Activated CD8-positive, alpha-beta memory T cell treated with anti-CD3 and anti-CD28 coated beads, Interleukin-2, amount 50 U/mL, for 24 hours (primary cell): Measurements from ENCODE around the gene WDR5.

Experiments
- DNase-seq: peaks from one replicate; pipeline ENCODE4 v3.0.0-alpha.2; 2020; ENCODE audit errors: extremely low read depth

WDR5 gene

DNA sequence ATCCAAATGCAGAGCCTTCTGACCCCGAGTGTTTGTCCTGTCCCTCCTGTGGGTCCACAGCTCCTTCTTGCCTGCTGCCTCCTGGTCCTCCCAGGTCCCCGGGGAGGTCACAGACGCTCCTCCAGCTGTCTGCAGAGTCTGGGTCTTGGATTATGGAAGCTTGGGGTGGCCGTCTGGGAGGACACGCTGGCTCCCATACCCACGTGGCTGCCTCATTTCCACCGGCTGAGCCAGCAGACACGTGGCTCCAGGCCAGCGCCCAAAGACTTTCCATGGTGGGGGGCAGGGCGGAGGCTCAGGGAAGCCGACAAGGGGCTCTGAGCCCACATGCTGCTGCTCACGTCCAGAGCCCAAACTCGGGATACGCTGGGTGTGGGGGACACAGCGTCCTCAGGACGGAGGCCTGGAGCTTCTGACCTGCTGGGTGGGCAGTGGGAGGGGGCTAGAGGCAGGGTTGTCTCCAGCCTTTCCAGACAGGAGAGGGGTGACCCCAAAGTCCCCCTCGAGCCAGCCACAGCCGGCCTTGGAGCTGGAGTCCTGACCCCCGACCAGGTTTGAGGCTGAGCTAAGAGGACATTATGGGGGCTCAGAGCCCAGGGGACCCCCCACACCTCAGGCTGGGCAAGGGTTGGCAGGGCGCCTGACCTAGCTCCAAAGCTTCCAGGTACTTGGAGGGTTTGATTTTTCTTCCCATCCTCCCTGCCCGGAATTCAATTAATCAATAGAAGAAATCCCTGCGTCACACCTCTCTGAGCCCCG, 52.7 kb downstream of the WDR5 start:
- DNase-seq, result no peak

DNA sequence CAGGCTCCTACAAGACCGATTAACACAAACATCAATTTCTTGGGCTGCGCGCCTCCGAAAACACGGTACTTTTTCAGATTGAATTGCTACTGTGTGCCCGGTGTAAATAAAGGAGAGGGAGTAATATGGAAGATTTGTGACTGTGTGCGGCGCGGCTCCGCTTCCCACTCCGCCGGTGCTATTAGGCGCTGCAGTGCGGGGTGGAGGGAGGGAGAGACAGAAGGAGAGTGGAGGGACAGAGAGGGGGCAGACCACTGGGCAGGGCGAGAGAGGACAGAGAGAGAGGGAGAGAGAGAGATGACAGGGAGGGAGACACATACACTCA, 53.2 kb downstream of the WDR5 start:
- DNase-seq, result no peak

DNA sequence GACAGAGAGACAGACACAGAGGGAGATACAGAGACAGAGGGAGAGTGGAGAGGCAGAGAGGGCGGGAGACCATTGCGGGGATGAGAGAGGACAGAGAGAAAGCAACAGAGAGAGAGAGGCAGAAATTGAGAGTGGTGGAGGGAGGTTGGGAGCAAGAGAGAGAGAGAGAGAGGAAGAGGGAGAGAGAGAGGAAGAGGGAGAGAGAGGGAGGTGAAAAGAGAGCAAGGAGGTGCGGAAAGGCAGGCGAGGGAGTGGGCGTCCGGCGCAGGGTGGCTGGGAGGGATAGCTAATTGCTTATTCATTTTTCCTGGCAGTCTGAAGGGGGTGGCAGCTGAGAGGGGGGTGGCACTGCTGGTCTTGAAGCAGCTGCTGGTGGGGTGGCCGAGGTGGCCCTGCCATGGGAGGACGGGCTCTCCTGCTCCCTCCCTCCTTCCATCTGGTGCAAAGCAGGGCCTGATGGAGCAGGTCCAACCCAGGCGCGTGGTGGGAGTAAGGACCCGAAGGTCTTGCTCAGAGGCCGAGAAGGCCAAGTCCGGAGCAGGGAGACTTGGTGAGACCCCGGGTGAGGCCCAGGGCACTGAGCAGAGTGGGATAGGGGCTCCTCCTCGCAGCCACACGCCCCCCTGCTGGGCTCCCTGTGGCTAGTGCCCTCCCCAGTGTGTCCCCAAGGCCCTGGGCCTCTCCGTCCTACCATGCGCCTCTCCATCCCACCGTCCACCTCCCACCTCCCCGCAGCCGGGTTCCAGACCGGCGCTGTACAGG, 53.8 kb downstream of the WDR5 start:
- DNase-seq, result no peak

DNA sequence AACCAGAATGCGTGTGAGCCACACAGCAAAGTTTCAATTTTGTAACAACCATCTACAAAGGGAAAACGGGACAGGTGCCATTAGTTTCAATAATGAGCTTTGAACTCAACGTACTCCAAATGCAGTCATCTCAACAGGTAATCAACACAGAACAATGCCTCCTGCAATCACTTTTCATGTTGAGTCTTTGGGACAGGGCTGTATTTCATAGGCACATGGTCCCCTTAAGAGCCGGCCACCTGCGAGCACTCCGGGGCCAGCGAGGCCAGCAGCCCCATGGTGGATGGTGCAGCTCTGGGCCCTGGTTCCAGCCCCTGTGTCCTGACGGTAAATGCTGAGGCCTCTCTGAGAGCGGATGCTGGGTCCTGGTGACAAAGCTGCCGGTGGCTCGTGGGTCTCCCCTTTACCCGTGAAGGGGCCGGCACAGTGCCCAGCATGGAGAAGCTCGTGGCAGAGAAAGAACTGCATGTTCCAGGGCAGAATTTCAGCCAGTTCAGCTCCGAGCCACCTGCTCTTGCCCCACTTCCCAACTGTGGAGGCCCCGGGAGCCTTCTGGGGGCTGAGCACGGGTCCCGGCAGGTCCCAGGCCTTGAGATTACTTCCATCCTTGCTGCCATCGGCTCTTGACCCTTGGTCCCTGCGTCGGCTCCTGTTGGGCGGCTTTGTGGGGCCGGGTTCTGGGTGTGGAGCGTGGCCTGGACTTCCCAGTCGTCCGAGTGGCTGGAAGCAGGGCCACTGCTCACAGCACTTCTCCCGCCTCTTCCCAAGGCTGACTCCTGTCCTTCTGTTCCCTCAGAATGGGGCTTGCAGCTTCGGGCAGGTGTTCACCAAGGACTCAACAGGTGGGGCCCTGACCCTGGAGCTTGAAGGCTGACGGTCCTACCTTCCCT, 54.6 kb downstream of the WDR5 start:
- no peak for DNase-seq

DNA sequence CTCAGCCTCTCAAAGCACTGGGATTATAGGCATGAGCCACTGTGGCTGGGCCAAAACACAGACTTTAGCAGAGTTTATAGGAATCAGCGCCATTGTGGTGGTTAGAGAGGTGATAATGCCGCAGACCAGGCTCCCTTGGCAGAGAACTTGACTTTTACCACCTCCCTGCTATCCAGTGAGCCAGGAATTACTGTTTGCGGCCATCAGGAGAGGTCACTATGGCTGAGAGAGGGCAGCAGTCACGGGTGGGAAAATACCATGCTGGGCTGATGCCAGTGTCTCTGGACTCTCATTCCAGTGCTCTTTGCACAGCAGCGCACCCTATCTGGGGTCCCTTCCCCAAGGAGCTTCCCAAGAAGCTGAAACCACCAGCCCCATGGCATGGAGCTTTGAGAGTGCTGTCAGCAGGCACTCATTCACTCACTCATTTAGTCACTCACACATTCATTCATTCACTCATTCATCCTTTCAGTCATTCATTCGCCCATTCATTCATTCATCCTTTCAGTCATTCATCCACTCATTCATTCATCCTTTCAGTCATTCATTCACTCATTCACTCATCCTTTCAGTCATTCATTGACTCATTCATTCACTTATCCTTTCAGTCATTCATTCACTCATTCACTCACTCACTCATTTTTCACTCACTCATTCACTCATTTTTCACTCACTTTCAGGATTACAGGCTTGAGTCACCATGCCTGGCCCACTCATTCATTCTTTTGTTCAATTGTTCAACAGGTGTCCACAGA, 55.8 kb downstream of the WDR5 start:
- no peak for DNase-seq

DNA sequence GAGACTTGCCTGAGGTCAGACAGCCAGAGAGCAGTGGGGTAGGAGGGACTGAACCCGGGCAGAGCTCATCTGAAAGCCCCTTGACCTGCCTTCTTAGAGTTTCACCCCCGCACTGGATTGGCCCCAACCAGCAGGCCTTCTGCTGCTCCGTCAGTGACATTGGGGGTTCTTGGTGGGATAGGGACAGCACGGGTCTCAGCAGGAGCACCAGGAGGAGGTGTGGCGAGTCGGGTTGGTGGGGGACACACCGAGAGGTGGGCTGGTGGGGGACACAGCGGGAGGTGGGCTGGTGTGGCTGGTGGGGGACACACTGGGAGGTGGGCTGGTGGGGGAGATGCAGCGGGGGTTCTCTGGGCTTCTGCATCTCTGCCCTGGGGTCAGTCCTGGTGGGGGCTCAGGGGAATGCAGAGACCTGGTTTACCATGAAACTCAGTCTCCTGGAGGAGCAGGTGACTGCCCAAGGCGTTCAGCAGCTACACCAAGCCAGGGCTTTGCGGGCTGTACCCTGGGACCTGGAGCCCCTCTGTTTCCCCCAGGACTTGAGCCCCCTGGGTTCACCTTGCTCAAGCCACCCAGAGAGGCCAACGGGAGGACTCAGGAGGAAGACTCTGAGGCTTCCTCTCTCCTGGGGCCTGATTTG, 56.5 kb downstream of the WDR5 start:
- DNase-seq, result no peak

DNA sequence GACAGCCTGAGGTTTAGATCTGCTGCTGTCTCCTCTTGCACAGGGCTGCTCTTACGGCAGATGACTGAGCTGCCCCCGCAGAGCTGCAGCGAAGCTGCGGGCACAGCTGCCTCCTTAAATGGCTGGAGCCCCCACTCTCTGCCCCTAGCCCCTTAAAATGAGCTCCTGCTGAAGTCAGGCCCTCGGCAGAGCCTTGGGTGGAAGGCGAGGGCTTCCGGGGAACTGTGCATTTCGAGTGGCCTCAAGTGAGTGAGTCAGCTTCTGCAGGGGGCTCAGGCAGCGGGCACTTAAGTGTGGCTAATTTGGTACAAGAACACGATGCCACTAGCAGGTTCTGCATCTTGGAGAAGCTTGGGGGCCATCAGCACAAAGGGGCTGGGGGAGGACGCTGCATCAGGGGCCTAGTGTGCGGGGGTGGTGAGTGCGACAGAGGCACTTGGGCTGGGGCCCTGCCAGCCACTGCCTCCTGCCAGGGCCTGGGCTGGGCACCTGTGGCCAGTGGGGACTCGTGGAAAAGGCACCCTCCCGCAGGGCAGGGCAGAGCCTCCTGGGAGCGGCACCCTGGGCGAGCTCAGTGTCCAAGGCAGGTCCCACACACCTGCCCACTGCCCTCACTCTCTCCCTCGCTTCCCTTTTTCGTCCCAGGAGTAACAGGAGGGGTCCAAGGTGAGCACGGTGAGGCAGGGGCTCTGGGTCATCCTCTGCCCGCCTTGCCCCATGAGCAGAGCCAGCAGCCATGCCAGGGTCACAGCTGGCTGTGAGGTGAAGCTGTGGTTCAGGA, 57.3 kb downstream of the WDR5 start:
- DNase-seq, result no peak

DNA sequence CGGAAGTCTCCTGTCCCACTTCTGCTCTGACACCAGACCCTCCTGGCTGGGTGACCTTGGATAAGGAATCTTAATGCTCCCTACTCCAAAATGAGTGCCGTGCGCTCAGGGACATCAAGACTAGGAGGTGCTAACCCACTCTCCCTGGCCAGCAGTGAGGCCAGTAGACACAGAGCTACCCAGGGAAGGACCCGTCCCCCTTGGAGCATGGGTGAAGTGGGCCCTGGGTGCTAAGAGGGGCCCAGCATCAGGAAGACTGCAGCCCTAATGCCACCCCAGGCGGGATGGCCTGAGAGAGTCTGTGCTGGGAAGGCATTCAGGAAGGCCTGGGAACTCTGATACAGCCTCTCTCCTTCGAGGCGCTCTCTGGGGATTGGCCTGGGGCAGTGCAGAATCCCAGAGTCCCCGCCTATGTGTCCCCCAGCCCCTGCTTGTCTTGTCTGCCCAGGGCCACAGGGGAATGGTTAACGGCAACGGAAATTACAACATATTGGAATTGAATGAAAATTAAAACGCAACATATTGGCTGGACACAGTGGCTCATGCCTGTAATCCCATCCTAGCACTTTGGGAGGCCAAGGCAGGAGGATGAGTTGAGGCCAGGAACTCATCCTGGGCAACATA, 58.1 kb downstream of the WDR5 start:
- no peak for DNase-seq

DNA sequence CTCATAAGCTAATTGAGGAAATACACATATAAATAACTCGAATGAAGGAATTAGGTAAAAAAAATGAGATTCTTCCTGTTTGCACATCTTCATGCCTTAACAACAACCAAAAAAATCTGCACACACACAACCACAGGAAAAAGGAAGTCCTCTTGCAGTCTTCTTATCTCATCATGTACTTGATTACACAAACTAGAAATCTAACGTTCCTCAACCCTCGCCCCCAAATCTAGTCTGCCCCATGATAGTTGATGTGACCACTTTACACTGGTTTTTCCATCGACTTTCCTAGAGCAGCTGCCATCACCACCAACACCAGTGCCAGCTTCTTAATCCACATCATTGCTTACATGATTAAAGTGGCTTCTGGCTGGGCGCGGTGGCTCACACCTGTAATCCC, 59.7 kb downstream of the WDR5 start:
- no peak for DNase-seq

DNA sequence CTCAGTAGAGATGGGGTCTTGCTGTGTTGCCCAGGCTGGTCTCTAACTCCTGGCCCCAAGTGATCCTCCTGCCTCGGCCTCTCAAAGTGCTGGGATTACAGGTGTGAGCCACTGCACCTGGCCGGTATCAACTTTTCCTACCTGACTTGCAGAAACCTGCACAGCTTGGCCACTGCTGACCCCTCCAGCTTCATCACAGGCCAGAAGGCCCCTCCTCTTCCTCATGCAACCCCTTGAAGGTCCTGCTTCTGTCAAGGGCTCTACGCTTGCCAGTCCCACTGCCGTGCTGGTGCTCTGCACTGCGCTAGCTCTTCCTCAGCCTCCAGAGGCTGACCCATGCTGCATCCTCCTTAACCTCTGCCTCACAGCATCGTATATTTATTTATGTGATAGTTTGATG, 61.0 kb downstream of the WDR5 start:
- DNase-seq, result no peak

DNA sequence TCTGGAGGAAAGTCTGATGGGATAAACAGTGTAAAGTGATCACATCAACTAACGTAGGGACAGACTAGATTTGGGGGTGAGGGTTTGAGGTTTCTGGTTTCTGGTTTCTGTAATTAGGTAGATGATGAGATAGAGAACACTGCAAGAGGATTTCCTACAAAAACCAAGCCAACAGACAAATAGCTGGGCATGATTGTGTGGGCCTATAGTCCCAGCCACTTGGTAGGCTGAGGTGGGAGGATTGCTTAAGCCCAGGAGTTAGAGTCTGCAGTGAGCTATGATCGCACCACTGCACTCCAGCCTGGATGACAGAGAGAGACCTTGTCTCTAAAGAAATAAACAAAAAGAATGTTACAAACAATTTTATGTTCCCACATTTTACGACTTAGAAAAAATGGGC, 62.9 kb downstream of the WDR5 start:
- DNase-seq, result no peak

DNA sequence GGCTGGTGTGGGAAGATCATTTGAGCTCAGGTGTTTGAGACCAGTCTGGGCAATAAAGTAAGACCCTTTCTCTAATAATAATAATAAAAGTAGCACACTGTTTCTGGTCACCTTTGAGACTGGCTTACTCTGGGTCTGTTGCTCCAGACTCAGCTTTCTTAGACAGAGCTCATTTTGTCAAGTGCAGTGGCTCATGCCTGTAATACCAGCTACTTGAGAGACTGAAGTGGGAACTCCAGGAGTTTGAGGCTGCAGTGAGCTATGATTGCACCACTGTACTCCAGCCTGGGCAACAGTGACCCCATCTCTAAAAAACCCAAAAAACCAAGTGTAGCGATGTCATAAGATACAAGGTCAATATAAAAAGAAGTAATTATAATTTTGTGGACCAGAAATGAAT, 64.8 kb downstream of the WDR5 start:
- DNase-seq, result no peak

DNA sequence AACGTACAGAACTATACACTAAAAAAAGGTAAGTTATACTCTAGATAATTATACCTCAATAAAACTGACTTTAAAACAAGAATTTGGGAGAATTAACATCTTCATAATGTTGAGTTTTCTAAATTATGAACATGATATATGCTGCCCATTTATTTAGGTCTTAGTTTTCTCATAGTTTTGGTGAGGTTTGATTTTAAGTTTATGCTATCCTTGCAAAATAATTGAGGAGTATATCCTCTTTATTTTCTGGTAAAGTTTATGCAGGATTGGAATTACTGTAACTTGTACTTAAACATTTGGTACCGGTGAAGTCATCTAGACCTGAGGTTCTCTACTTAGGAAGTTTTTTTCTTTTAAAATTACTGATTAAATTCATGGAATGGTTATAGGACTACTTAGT, 67.3 kb downstream of the WDR5 start:
- no peak for DNase-seq

DNA sequence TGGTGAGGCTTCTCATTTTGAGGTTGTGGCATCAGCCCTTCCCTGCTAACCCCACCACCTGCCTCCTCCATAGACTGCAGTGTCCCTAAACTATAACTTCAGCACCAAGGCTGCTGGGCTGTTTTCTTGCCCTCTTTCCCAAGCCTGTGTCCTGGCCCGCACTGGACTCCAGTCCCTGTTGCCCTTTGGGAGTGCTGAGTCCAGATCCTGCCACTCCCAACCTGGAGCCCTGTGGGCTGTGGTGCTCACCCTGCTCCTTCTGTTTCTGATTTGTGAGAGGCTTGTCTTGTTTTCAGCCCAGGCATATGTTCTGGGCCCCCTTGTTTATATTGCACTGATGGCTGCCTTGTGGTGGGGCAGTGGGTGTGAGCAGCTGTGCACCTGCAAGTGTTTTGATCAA, 68.2 kb downstream of the WDR5 start:
- no peak for DNase-seq

DNA sequence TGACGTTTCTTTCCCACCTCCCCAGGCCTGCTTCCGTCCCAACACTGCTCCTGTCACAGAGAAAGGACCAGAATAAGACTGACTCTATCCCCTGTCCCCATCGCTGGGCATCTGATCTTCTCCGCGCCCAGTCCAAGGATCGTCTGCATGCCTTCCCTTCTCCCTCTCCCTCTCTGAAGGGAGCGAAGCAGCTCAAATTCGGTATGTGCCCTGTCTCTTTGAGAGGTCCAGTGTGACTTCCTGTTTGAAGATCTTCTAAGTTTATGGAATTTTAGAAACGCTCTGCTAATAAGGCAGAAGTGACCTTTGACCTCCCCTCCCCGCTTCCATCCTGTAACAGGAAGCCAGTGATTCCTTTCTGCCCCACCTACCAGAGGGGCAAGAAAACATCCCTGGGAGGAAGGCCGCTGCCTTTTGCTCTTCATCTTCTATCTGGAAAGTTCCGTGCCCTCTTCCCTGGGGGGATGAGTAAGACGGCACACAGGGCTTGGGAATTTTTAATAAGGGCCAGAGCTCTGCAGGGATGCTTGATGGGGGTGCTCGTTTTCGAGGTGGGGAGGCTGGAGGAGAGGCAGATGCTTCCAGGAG, 69.2 kb downstream of the WDR5 start:
- DNase-seq, result no peak

DNA sequence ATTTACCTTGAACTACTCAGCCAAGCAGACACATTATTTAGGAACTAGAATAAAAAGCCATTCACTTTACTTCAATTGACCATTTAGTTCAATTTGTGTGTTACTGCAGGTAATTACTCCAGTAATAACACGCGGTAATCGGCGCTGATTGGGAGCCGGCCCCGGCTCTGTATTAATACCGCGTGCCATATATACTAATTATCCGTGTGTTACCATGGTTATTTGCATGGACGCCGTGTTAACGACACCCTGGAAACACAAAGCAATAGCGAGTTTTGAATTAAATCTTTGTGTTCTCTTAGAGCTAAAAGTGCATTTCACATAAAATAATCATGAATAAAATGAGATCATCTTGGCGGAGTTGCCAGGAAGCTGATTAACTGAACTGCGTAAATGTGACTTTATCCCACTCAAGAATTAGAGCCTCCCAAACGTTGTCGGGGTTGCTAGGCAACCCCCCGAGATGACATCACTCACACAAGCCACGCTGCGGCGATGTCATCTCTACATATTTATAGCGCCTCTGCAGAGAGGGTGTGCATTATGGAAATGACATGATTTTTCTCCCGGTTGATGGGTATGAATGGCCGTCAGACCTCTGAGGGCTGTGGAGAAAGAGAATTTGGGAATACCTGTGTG, 69.9 kb downstream of the WDR5 start:
- no peak for DNase-seq

DNA sequence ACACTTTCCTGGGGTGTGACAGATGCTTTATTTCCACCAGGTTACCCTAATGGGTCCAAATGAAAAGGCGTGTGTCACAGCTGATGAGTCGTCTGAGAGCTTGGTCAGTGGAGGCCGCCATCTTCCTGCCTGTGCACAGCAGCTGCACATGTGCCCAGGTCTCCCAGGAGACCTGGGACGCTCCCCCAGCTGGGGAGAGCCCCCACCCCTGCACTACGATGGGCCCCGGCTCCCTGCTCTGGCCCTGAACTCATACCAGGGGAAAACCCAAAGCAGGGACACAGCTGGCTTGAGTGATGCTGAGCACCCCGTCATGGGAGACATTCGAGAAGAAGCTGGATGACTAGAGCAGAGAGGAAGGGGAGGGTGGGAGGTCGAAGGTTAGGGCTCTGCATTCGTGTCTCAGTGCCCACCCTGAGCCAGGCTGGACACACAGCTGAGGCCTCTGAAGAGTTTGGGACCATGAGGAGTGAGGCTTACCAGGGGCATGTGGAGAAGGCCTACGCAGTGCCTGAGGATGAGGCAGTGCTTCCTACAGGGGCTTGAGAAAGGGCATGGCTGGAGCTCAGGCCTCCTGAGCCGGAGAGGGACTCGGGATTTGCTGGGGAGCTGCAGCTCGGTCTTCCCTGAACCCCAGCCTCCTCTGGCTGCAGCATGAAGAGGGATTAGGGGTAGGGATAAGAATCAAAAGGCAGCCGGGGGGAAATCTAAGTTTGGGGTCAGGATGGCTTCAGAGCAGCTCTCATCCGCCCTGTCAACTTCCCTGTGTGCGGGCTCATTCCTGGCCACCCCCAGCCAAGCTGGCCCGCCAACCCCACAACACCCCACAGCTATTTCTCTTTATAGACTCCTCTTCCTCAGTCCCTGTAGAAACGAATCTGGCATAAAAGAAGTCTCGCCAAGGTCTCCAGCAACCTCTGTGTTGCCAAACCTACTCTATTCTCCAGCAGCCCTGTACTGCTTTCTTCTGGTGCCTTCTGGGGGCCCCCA, 70.7 kb downstream of the WDR5 start:
- DNase-seq, result no peak

DNA sequence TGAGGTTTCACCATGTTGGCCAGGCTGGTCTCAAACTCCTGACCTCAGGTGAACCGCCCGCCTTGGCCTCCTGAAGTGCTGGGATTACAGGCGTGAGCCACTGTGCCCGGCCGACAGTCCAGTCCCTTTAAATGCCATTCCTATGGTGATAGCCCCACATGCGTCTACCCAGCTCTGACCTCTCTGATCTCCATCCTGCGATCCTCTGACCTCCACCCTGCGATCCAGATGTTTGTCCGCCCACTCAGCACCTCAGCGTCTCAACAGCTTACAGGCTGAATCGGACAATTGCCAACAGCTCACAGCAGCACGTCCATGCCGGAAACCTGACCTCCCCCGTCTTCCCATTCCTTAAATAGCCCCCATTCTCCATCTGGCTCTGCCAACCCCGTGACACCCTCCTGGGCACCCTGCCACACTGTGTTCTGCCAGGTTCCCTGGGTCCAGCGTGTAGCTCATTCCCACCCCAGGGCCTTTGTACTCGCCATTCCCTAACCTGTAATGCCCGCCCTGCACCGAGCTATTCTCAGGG, 72.5 kb downstream of the WDR5 start:
- DNase-seq, result no peak
